ENCODE data around the gene U2SURP.
"Not testable (repeated sequence)": the region's sequence is repeated elsewhere in the genome, so short reads cannot be mapped to it uniquely, and the experiment has no call there.

Gene U2SURP

GRCh38 chr3:142987080-142987700 is 14.2 kb upstream of the U2SURP start:
- peaks cover 11% of the 10 kb centered on the region for H3F3A ChIP-seq (ENCODE audit: insufficient read depth, low read length)
- peak overlapping the region; percentile 28; the same call in 1 of the 2 replicates for H3K9ac ChIP-seq (ENCODE audit: low read length)
- no peaks in the 10 kb centered on the region for H3K27me3 ChIP-seq (replicated peaks; ENCODE audit: insufficient read depth, low read length)
- peak overlapping the region; percentile 68; the same call in 1 of the 2 replicates for H3K27ac ChIP-seq (ENCODE audit: low read length)
- H3K4me1 ChIP-seq (ENCODE audit: low read length), result peaks cover 12% of the 10 kb centered on the region
- no peaks in the 10 kb centered on the region for H3K9me2 ChIP-seq (replicated peaks; ENCODE audit: insufficient read depth, low read length)
- 0 out of 2 replicates have a peak overlapping the region, but pooled peaks have one; percentile 2 for H3K4me3 ChIP-seq (ENCODE audit: low read length)
- TF ChIP-seq EZH2phosphoT487 (IDR thresholded peaks at IDR 0.05; ENCODE audit: low read length), result no peak
- peak; percentile 68 for TF ChIP-seq CTCF (IDR thresholded peaks at IDR 0.05; ENCODE audit: low read length)
- peak overlapping the region; percentile 71 for H2AFZ ChIP-seq (ENCODE audit: low read length)
- H3K79me2 ChIP-seq (ENCODE audit: low read length), result no peaks in the 10 kb centered on the region
- peak overlapping the region; percentile 33 for H3K4me2 ChIP-seq (ENCODE audit: low read depth, low read length)
- H4K20me1 ChIP-seq (ENCODE audit: insufficient read depth, low read length), result no peaks in the 10 kb centered on the region
- no peaks in the 10 kb centered on the region for H3K36me3 ChIP-seq (replicated peaks; ENCODE audit: insufficient read depth, low read length)
- DNase-seq, result peak; percentile 71
- H3K9me3 ChIP-seq (replicated peaks; ENCODE audit: insufficient read depth, low read length), result no peaks in the 10 kb centered on the region

GRCh38 chr3:142987707-142988106 is 13.7 kb upstream of the U2SURP start:
- peak overlapping the region; percentile 71 for H2AFZ ChIP-seq (ENCODE audit: low read length)
- DNase-seq, result peak; percentile 83
- H3K4me1 ChIP-seq (ENCODE audit: low read length), result peaks cover 12% of the 10 kb centered on the region
- H4K20me1 ChIP-seq (ENCODE audit: insufficient read depth, low read length), result no peaks in the 10 kb centered on the region
- peak overlapping the region; percentile 28; the same call in 1 of the 2 replicates for H3K9ac ChIP-seq (ENCODE audit: low read length)
- peak overlapping the region; percentile 33 for H3K4me2 ChIP-seq (ENCODE audit: low read depth, low read length)
- no peaks in the 10 kb centered on the region for H3K9me2 ChIP-seq (replicated peaks; ENCODE audit: insufficient read depth, low read length)
- H3K4me3 ChIP-seq (ENCODE audit: low read length), result peak overlapping the region; percentile 2; the same call in 1 of the 2 replicates
- no peak for TF ChIP-seq EZH2 (optimal IDR thresholded peaks at IDR 0.05; ENCODE audit: low read depth, low read length)
- no peak for TF ChIP-seq CTCF (IDR thresholded peaks at IDR 0.05; ENCODE audit: low read length)
- no peak for TF ChIP-seq EZH2phosphoT487 (IDR thresholded peaks at IDR 0.05; ENCODE audit: low read length)
- no peaks in the 10 kb centered on the region for H3K36me3 ChIP-seq (replicated peaks; ENCODE audit: insufficient read depth, low read length)
- no peaks in the 10 kb centered on the region for H3K27me3 ChIP-seq (replicated peaks; ENCODE audit: insufficient read depth, low read length)
- H3K9me3 ChIP-seq (replicated peaks; ENCODE audit: insufficient read depth, low read length), result no peaks in the 10 kb centered on the region
- no peaks in the 10 kb centered on the region for H3K79me2 ChIP-seq (ENCODE audit: low read length)
- H3K27ac ChIP-seq (ENCODE audit: low read length), result peak overlapping the region; percentile 68
- H3F3A ChIP-seq (ENCODE audit: insufficient read depth, low read length), result peaks cover 11% of the 10 kb centered on the region

GRCh38 chr3:142988221-142988620 is 13.1 kb upstream of the U2SURP start:
- not testable (repeated sequence) for H3K36me3 ChIP-seq (replicated peaks; ENCODE audit: insufficient read depth, low read length)

GRCh38 chr3:142988826-142989225 is 12.5 kb upstream of the U2SURP start:
- H3K4me2 ChIP-seq (ENCODE audit: low read depth, low read length); H3K9me3 ChIP-seq (replicated peaks; ENCODE audit: insufficient read depth, low read length); H3K79me2 ChIP-seq (ENCODE audit: low read length); H3K27ac ChIP-seq (ENCODE audit: low read length); H3K9ac ChIP-seq (ENCODE audit: low read length); H3K9me2 ChIP-seq (replicated peaks; ENCODE audit: insufficient read depth, low read length); H2AFZ ChIP-seq (ENCODE audit: low read length); DNase-seq; H3K4me3 ChIP-seq (ENCODE audit: low read length); H3K36me3 ChIP-seq (replicated peaks; ENCODE audit: insufficient read depth, low read length); H3K27me3 ChIP-seq (replicated peaks; ENCODE audit: insufficient read depth, low read length); H4K20me1 ChIP-seq (ENCODE audit: insufficient read depth, low read length): not testable (repeated sequence)
- Histone ChIP-seq H3F3A (ENCODE audit: insufficient read depth, low read length) (peaks cover 11% of the 10 kb centered on the region), H3K4me1 (ENCODE audit: low read length) (peaks cover 12% of the 10 kb centered on the region)

More at GRCh38 chr3:142988221-142988620, 13.1 kb upstream of the U2SURP start:
- H4K20me1 ChIP-seq (ENCODE audit: insufficient read depth, low read length); H3K9me2 ChIP-seq (replicated peaks; ENCODE audit: insufficient read depth, low read length); H3K4me3 ChIP-seq (ENCODE audit: low read length); DNase-seq; H3K27me3 ChIP-seq (replicated peaks; ENCODE audit: insufficient read depth, low read length); H3K79me2 ChIP-seq (ENCODE audit: low read length); H3K9me3 ChIP-seq (replicated peaks; ENCODE audit: insufficient read depth, low read length): not testable (repeated sequence)
- Histone ChIP-seq H3K4me1 (ENCODE audit: low read length) (peaks cover 12% of the 10 kb centered on the region), H2AFZ (ENCODE audit: low read length) (peak overlapping the region; percentile 71), H3F3A (ENCODE audit: insufficient read depth, low read length) (peaks cover 11% of the 10 kb centered on the region), H3K4me2 (ENCODE audit: low read depth, low read length) (peak overlapping the region; percentile 33; the same call in 1 of the 2 replicates), H3K27ac (ENCODE audit: low read length) (peak overlapping the region; percentile 68; the same call in 1 of the 2 replicates), H3K9ac (ENCODE audit: low read length) (peak overlapping the region; percentile 28; the same call in 1 of the 2 replicates)

All from MM.1S (cell line).